HG03064 (cell line): ENCODE results near the gene PRPF6.

Experiments
- ATAC-seq: cut with Tn5 transposase; IDR thresholded peaks from one replicate; pipeline ENCODE4 v1.9.1; 2021; ENCODE audit warnings: low read depth; ENCODE audit not compliant: unreplicated experiment

The PRPF6 gene

DNA sequence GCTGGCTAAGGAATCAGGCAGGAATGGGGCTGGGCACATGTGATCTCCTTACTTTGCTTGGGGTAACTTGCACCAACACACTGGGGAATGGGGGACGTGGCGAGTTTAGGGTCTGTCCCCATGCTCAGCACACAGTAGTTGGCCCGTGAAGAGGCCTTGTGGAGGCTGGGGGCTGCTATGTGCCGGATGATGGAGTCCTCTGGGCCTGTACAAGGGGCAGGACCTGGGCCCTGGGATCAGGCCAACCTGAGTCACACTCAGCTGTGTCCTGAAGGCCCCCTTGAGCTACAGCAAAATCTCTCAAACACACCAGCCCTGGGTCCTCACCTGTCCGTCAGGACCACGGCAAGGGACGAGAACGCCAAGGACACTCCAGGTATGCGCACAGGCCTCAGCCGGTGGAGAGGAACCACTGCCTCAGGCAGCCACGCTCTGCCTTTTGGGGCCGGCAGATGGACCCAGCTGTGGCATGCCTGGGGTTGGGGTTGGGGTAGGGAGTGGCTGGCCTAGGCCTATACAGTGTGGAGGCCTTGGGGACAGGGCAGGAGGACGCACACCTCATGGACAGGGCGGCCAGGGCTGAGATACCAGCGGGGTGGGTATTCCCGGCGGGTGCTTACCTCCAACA lies 35.8 kb upstream of the PRPF6 start:
- ATAC-seq, result no peak

DNA sequence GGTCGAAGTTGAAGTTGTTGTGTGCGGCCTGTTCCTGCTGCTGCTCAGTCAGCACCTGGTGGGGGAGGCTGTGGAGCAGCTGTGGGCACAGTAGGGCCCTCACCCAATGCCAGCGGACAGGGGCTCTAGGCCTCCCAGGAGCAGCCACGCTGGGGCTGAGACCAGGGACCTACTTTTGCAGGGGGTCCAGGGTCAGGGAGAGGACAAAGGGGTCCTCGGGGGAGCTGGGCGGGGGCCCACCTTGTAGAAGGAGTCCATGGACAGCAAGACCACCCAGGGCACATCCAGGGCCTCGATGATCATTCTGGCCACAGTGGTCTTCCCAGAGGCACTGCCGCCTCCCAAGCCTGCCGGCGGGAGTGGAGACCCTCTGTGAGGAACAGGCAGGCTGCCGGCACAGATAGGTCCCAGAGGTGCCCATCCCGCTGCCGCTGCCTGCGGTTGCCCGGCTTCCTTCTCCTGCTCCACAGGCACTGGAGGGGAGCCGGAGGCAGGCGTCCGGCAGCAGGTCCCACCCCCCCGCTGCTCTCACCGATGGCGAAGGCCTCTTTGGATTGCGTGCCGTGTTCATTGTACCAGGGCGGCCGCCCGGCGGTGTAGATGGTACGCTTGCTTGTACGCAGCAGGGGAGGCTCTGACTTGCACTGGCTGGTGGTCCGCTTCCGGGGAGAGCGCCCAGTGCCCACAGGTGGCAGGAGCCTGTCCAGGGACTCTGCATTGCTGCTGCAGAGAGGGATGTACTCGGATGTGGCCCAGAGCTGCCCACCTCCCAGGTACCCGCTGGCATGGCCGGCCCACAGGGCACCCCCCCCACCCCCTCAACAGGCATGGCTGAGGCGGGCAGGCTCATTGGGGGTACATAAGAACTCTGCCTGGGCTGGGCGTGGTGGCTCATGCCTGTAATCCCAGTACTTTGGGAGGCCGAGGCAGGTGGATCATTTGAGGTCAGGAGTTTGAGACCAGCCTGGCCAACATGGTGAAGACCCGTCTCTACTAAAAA lies 34.7 kb upstream of the PRPF6 start:
- ATAC-seq, result no peak

DNA sequence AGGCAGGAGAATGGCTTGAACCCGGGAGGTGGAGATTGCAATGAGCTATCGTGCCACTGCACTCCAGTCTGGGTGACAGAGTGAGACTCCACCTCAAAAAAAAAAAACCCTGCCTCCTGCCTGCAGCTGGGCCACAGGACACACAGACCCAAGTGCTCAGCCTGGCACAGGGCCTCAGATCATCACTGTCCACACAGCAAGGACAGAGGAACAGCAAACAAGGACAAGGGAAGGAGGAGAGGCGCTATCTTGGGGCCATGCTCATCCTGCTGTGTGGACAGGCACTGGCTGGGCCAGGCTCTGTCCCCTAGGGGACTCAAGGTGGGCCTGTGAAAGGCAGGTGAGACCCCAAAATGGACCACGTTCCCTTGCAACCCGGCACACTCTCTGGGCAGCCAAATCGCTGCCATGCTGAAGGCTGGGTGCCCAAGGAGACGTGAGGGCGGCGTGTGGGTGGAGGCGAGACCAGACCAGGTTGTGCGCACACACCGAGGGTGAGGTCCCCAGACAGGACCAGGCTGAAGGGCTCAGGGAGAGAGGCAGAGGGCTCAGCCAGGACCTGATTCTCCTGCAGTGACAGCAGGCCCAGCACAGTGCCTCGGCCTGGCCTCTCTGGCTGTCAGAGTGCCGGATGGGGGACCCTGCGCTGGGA lies 33.8 kb upstream of the PRPF6 start:
- no peak for ATAC-seq

DNA sequence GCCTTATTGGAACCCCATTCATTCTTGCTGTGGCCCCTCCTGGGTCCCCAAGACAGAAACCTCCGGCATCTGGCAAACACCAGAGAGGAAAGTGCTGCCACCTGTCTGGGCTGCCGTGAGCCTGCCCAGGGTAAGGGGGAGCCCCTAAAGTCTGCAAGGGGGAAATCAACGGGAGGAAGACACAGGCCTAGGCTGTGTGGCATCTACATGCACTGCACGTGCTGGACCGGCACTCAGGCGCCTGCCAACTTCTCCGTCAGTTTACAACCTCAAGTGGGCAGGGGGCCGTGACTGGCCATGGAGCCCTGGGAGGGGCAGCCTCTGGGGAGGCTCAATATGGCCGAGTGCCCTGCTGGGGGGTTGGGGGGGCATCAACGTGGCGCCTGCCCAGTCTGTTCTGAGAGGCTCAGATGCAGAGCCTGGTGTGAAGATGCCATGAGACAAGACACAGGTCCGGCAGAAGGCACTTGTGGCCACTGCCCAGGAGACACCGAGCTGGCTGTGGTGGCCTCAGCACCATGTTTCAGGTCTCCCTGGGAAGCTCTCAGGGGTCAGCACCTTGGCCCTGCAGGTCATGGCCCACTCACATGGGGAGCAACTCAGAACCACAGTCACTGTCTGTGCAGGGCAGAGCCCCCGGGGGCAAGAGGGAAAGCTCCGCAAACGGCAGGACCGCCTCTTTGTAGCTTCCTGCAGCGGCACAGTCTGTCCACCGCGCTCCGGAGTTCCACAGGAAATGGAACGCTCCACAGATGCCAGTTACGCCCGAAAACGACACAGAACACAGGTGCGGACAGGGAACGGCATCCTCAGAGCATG lies 33.1 kb upstream of the PRPF6 start:
- ATAC-seq, result no peak

DNA sequence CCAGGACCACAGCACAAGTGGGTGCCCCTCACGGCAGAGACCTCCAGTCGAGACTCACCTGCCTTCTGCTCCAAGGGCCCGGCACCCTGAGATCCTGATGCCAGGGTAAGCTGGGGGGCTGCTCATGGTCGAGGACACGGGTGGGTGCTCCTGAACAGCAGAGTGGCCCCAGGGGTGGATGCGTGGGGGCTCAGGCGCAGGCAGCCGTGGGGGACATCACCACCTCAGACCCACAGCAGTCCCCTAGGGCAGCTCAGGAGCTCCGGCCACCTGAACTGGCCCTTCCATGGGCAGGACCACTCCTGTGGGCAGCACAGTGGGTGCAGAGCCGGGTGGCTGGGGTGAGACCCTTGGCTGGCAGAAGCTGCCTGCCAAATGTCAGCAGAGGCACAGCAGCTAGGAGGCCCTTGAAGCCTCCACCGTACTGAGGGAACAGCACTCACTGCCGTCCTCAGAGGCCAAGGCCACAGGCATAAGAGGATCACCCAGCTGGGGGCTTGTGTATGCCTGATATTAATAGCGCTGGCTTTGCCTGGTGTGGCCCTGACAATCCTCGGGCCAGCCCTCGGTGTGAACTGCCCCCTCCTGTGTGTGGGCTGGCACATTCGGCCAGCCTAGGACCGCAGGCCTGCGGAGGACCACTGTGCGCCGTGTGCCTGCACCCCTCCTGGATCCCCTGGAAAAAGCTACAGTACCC lies 30.1 kb upstream of the PRPF6 start:
- ATAC-seq, result no peak

DNA sequence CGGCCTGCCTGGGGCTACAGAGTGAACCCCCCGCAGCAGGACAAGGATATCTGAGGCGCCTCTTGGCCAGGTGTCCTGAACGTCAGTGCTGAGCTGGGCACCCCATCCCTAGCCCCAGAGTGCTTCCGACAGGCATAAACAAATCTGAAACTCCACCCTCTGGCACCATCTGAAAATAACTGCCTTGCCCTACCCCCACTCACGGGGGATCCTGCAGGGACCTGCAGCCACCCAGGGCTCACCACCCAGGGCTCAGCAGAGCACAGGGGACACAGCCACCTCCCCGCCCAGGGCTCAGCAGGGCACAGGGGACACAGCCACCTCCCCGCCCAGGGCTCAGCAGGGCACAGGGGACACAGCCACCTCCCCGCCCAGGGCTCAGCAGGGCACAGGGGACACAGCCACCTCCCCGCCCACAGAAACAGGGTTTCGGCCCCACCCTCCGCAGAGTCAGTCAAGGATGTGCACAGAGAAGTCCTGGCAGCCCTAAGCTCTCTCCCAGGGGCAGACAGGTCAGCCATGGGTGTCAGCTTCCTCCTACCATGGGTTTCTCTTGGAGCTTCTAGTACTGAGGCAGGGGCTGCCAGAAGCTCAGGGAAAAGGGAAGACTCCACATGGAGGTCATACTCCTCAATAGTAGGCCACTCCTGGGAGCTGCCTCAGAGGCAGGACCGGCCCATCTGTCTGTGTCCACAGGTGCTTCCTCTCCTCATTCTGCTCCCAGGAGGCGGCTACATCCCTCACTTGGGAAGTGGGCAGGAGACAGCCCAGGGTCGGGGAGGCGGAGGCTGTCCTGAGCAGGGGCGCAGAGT lies 29.3 kb upstream of the PRPF6 start:
- ATAC-seq, result no peak

DNA sequence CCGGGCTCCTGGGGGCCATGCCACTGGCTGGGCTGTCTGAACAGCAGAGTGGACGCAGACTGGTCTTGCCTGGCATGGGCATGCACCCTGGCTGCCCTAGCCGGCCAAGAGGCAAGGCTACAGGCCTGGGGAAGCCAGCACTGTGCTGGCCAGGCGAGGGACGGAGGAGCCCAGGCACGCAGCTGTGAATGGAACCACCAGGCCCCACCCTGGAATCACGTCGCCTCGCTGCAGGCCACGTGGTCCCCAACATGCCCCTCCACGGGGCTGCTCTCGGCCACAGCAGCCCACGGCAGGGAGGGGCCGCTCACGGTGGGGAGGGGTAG lies 28.8 kb upstream of the PRPF6 start:
- ATAC-seq, result no peak

DNA sequence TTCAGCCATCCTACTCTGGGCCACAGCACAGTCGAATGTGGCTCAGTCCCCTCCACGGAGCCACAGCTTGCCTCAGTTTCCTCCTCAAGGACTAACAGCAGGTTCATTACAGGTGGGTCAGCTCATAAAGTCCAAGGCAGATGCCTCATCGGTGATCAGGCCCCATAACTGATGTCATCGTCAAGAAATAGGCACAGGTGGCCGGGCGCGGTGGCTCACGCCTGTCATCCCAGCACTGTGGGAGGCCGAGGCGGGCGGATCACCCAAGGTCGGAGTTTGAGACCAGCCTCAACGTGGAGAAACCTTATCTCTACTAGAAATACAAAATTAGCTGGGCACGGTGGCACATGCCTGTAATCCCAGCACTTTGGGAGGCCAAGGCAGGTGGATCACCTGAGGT lies 28.2 kb upstream of the PRPF6 start:
- ATAC-seq, result no peak

DNA sequence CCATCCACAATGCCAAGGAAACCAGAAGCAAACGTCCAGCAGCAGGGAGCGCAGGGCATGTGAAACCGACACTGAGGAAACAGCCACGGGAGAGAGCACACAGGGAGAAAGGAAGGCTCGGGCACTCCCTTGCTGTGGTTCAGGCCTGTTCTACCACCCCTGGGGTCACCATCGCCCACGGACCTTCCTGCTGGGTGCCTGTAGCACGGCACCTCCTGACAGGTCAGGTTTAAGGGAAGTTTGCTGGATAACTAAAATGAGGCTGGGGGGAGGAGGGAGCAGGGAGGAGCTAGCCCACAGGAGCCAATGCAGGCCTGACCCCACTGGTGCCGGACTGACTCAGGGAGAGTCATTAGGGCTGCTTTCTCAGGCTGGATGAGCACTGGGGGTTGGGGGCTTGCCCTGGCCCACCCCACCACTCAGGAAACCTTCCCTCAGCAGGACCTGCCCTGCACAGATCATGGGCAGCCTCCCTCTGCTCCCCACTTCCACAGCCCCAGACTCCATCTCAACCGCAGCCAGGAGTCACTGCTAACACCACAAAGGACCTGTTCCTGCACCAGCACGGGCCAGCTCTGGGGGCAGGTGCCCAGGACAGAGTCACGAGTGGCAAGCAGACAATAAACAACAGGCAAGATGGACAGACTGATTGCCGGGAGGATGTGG lies 27.0 kb upstream of the PRPF6 start:
- ATAC-seq, result no peak

DNA sequence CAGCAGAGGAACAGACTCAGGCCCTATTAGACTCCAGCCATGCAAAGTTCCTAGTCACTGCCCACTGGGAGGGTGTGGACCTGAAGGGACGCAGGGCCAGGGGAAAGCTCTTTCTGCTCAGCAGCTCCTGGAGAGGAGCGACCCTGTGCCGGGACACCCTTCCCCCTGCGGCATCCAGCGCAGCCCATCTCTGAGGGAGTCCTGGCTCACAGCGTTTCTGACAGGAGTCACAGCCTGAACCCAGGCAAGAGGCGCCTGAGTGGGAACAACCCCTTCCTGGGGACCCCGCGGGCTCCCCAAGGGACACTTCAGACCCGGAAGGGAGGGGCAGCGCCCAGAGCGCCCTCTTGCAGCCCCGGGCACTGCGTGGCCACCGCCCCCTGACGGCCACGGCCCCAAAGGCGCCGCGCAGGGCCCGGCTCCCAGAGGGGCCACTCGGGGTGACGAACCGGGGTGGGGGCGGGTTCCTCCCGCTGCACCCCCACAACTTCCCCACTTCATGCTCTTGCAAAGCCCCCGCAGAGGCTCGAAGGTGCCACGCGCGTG lies 25.6 kb upstream of the PRPF6 start:
- ATAC-seq, result no peak

DNA sequence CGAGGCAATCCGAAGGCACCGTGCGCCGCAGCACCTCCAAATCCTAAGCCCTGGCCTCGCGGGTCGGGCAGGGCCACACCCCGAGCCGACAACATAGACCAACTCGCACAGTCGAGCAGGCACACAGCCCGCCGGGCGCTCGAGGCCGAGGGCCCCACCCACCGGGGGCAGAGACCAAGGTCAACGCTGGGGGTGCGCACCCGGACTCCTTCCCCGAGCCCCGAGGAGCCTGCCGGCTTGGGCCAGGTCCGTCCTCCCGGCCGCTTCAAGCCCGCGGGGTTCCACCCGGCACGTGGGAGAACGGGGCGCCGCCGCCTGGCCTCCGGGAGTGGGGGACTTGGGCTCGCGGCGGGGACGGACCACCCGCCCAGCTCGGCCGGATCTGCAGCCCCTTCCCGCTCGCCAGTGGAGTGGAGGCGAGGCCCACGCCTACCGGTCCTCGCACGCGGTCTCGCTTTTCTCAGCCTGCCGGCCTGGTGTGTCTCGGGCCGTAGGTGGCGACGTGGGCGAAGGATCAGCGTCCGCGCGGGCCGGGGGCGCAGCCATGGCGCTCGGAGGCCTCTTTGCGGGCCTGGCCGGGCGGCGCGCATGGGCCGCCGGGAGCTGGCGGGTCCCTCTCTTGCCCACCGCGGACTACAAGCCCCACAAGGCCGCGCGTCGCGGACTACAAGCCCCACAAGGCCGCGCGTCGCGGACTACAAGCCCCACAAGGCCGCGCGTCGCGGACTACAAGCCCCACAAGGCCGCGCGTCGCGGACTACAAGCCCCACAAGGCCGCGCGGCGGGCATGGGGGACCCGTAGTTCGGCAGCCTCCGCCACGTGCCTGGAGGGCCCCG lies 24.9 kb upstream of the PRPF6 start, which contains the start of gene UCKL1:
Gene UCKL1, minus strand, starts transcription at position 590 of the 837 bp plus-strand sequence. Its CDS starts 44 bp downstream, at position 546.
- peak; percentile 49 for ATAC-seq

DNA sequence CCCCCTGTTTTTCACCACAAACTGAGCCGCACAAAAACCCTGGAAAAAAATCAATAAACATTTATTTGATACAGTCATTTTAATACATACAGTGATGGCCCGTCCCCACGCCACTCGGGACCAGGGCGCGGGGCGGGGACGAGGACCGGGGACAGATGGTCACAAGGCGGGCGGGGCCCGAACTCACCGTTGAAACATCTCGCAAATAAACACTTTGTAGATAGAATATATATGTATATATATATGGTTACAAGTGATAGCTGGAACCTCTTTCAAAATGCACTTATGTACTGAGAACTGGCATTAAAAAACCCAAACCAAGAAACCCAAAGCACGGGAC lies 24.3 kb upstream of the PRPF6 start:
- no peak for ATAC-seq

DNA sequence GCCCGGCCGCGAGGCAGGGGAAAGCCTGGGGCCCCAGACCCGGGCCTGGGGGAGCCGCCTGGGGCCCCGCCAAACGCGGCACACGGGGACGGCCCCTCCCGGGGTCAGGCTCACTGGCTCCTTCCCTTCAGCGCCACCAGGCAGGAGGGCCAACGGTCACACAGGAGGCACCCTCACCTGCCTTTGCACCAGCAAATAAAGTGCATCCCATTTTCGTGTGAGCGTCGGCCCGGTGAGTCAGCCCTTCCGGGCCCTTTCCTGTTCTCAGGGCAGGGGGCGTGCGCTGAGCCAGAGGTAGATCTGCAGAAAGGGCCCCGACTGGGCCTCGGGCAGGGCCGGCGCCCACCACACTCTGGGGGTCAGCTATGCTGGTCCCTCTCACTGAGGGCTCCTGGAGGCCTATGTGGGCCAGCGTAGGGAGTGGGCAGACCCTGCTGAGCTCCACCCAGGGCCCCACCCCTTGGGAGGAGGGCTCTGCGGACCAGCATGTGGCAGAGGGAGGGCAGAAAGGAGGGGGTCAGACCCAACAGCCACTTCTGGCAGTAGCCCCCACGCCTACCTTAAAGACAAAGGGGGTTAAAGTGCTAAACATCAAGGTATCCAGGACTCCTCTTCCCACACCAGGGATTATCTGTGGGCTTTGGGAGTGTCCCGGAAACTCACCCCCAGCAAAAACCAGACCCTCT lies 23.8 kb upstream of the PRPF6 start:
- ATAC-seq, result no peak

DNA sequence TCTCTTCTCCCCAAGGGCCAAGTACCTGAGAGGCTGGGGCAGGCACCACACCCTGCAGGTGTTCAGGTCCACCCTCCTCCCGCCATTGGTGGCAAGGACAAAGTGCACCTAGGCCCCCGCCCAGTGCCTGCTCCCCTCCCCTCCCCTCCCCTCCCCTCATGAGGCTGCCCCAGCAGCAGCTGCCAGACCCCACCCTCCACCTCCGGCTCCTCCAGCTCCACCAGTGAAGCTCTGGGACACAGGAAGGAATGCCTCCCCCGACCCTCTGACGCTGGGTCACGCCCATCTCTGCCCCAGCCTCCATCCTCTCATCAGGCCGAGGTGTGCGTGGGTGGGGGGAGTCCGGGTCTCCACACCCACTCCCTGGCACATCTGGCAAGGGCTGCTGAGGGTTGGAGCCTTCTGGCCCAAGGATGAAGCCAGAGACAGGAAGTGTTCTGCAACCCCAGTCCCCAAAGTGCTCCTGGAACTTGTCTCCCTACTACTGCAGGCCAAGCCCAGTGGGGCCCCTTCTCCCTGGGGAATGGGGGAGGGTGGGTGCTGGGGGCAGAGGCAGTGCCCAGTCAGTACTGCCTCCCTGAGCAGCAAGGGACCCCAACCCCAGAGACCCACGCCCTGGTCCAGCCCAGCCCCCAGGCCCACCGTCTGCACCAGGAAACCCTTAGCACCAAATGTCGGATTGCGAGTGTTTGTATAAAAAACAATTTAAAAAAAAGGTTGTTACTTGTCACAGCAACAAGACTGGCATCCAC lies 23.1 kb upstream of the PRPF6 start:
- no peak for ATAC-seq

DNA sequence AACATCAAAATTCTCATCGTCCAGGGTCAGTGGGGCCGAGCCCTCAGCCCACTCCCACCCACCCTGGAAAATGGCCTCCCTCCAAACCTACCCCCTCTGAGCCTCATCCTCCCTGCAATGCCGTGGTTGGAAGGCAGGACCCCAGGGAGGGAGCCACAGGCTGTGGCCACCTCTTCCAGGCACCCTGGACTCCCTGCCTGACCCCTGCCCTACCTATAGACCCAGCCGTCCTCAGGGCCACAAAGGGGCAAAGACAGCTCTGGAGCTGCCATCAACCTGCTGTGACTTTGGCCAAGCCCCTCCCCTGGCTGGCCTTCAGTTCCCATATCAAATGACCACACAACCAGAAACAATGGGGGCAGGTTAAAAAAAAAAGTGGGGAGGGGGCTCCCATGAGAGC lies 22.5 kb upstream of the PRPF6 start:
- no peak for ATAC-seq

DNA sequence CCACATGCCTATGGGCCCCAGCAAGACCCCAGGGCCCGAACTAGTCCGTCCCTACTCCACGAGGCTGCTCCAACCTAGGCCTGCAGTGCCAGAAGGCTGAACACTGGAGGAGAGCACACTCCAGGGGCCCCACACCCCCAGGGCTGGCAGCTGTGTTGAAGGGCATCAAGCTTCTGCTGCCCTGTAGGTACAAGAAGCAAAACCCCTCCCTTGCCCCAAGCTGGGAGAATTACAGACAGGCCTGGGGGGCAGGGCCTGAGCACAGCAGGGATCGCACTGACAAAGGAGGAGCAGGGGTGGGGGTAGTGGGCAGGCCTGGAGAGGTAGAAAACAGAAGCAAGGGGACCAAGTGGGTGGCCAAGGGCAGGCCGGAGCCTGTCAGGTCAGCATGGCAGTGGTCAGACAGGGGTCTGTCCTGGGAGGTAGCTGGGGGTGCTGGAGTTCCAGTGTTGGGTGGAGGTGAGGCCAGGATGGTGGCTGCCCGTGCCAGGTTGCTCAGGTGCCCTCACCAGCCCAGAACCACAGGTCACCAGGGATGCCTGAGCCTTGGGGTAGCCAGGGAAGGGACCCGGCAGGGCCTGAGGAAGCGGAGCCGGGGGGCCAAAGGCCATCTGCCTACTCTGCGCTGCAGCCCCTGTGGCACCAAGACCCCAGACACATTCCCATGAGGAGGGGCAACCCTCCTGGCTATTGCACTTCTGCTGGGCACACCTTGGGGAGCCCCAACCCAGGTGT lies 21.8 kb upstream of the PRPF6 start:
- no peak for ATAC-seq
